ENCODE results near the gene MIER2.

- TF ChIP-seq RXRA (IDR thresholded peaks at IDR 0.05) = no peak
- no peak for TF ChIP-seq REST (IDR thresholded peaks at IDR 0.05)
- TF ChIP-seq CTCF (IDR thresholded peaks at IDR 0.05; ENCODE audit: low read depth, low read length, missing input control) = no peak
- TF ChIP-seq ZBTB33 (IDR thresholded peaks at IDR 0.05) = no peak
- TF ChIP-seq TAF1 (conservative IDR thresholded peaks at IDR 0.05) = no peak
- TF ChIP-seq MAX (IDR thresholded peaks at IDR 0.05) = no peak
- TF ChIP-seq JUND (IDR thresholded peaks at IDR 0.05) = no peak
- no peak for TF ChIP-seq SP1 (IDR thresholded peaks at IDR 0.05)
- TF ChIP-seq GABPA (IDR thresholded peaks at IDR 0.05 in 1 of 2, conservative IDR thresholded peaks at IDR 0.05 in 1 of 2) = no peak
- TF ChIP-seq YY1 (IDR thresholded peaks at IDR 0.05) = no peak
- TF ChIP-seq FOXA1 (IDR thresholded peaks at IDR 0.05) = no peak
- TF ChIP-seq ATF3 (IDR thresholded peaks at IDR 0.05) = no peak
- no peak for TF ChIP-seq RAD21 (IDR thresholded peaks at IDR 0.05)
Measured at GRCh38 chr19:336067-336614, 8.5 kb downstream of the MIER2 start.

Data from liver (tissue), 3 donors.